Endothelial cell of umbilical vein (primary cell): ENCODE measurements around the gene NLN. TPM values are rescaled to one million over a fixed set of nuclear protein-coding genes. Genes with fewer than 3 reads are reported as not detected.

Source experiments
- BruUV-seq: library from RNA; stranded (reverse); fragments of 400-500 nt; replicated peaks from 2 replicates; lab custom pipeline; 2021; lab: Mats Ljungman, UMichigan
- CTCF ChIA-PET: fragments of 300-600, 350-600 bp; sonication (Branson Sonifier 250); formaldehyde crosslinking; loops from one replicate; lab custom pipeline; 2021; ENCODE audit warnings: antibody characterized with exemption, inconsistent platforms; lab: Charles Lee
- POLR2A ChIA-PET: fragments of 300-600, 350-600 bp; sonication (Branson Sonifier 250); formaldehyde crosslinking; loops from one replicate; lab custom pipeline; 2021; ENCODE audit warnings: antibody characterized with exemption, inconsistent platforms; lab: Charles Lee
- DNase-seq: peaks from one replicate; pipeline ENCODE4 v3.0.0-alpha.2; 2011; ENCODE audit warnings: low read depth, low spot score
- FAIRE-seq: peaks from 2 replicates; lab custom pipeline; 2011; peaks lifted over from hg19 to GRCh38; lab: Jason Lieb, UNC
- H2AFZ ChIP-seq: 2 replicates; pipeline ENCODE4 v1.6.0; 2012; ENCODE audit warnings: low read depth, low read length, control low read depth, inconsistent platforms
- H3K27ac ChIP-seq: 2 replicates; pipeline ENCODE4 v1.5.1; 2011; ENCODE audit warnings: low read depth, mild to moderate bottlenecking, control low read depth, low read length, moderate library complexity; ENCODE audit not compliant: insufficient read depth
- H3K27me3 ChIP-seq, 2 experiments: 2 replicates each; pipeline versions ENCODE4 v1.6.0 to v1.6.1; 2011; ENCODE audit warnings: low read length in 2 of 2, mixed read lengths in 1 of 2; ENCODE audit not compliant: control insufficient read depth in 2 of 2, insufficient read depth in 2 of 2
- H3K36me3 ChIP-seq, 2 experiments: 2 replicates in 1 of 2; 3 replicates in 1 of 2; pipeline ENCODE4 v1.5.1; 2011; ENCODE audit warnings: low read length in 2 of 2, mild to moderate bottlenecking in 1 of 2, moderate library complexity in 1 of 2; ENCODE audit not compliant: control insufficient read depth in 2 of 2, insufficient read depth in 2 of 2; ENCODE audit errors: extremely low read depth in 1 of 2
- H3K4me1 ChIP-seq: 3 replicates; pipeline ENCODE4 v1.5.1; 2011; ENCODE audit warnings: mild to moderate bottlenecking, low read length; ENCODE audit not compliant: control insufficient read depth, insufficient read depth; ENCODE audit errors: extremely low read depth
- H3K4me2 ChIP-seq: 2 replicates; pipeline ENCODE4 v1.6.1; 2011; ENCODE audit warnings: low read length, control low read depth, mixed read lengths; ENCODE audit not compliant: insufficient read depth
- H3K4me3 ChIP-seq, 3 experiments: fragments of 200-600 bp in 1 of 3; sonication (generic), shearing (Covaris generic) in 1 of 3; replicated peaks in 1 of 3; 2 replicates each; pipeline ENCODE4 v1.5.1; 2011 to 2016; ENCODE audit warnings: control low read depth in 3 of 3, low read length in 3 of 3, mild to moderate bottlenecking in 2 of 3, inconsistent platforms in 1 of 3, low read depth in 1 of 3, moderate library complexity in 1 of 3; ENCODE audit not compliant: insufficient read depth in 1 of 3
- H3K79me2 ChIP-seq: 2 replicates; pipeline ENCODE4 v1.6.0; 2012; ENCODE audit warnings: low read length, inconsistent platforms; ENCODE audit not compliant: control insufficient read depth, insufficient read depth
- H3K9ac ChIP-seq: replicated peaks from 2 replicates; pipeline ENCODE3; 2011; ENCODE audit warnings: low read length, control low read depth; ENCODE audit not compliant: insufficient read depth; ENCODE audit errors: extremely low read depth
- H3K9me1 ChIP-seq: replicated peaks from 3 replicates; pipeline ENCODE4 v1.6.0; 2011; ENCODE audit warnings: mild to moderate bottlenecking, low read length; ENCODE audit not compliant: control insufficient read depth, insufficient read depth; ENCODE audit errors: extremely low read depth
- H3K9me3 ChIP-seq: replicated peaks from 2 replicates; pipeline ENCODE4 v1.5.1; 2012; ENCODE audit warnings: low read length, inconsistent platforms; ENCODE audit not compliant: control insufficient read depth, insufficient read depth
- H4K20me1 ChIP-seq: replicated peaks from 2 replicates; pipeline ENCODE3; 2011; ENCODE audit warnings: mild to moderate bottlenecking, low read length; ENCODE audit not compliant: control insufficient read depth, insufficient read depth; ENCODE audit errors: extremely low read depth
- EZH2 ChIP-seq: IDR thresholded peaks from 2 replicates; pipeline ENCODE4 v1.6.1; 2012; ENCODE audit warnings: borderline replicate concordance, low read depth, mild to moderate bottlenecking, moderate library complexity, low read length, inconsistent platforms; ENCODE audit not compliant: severe bottlenecking
- FOS ChIP-seq: IDR thresholded peaks from 2 replicates; pipeline ENCODE4 v1.6.1; 2011; ENCODE audit warnings: mild to moderate bottlenecking, low read length, moderate library complexity, borderline replicate concordance; ENCODE audit not compliant: insufficient read depth
- GATA2 ChIP-seq: IDR thresholded peaks from 2 replicates; pipeline ENCODE4 v1.7.0; 2011; ENCODE audit warnings: low read depth, mild to moderate bottlenecking, moderate library complexity, mixed read lengths, low read length; ENCODE audit not compliant: insufficient read length, insufficient read depth
- JUN ChIP-seq: IDR thresholded peaks from 2 replicates; pipeline ENCODE4 v1.6.1; 2011; ENCODE audit warnings: borderline replicate concordance, low read depth; ENCODE audit not compliant: insufficient read length, insufficient read depth
- MYC ChIP-seq: IDR thresholded peaks from one replicate; pipeline ENCODE4 v1.6.1; 2011; ENCODE audit warnings: mild to moderate bottlenecking, low read depth, low read length
- POLR2A ChIP-seq: IDR thresholded peaks from 2 replicates; pipeline ENCODE4 v1.6.1; 2012; ENCODE audit warnings: low read depth, mild to moderate bottlenecking, control low read depth, low read length
- POLR2AphosphoS5 ChIP-seq: IDR thresholded peaks from 2 replicates; pipeline ENCODE4 v1.6.1; 2012; ENCODE audit warnings: low read depth, mild to moderate bottlenecking, control low read depth, low read length, moderate library complexity; ENCODE audit not compliant: insufficient read depth
- dilution Hi-C: fragments of 300-500 bp; cut with MboI; formaldehyde crosslinking; loops from one replicate; pipeline ENCODE4 v1.15.0; 2019; ENCODE audit warnings: low sequenced_read_pairs; ENCODE audit not compliant: extremely low pct_ligation_motif_present
- intact Hi-C: fragments of 100-400 bp; cut with micrococcal nuclease; formaldehyde crosslinking; loops from one replicate; pipeline ENCODE4 v1.10.0; 2022
- polyA plus RNA-seq, 4 experiments: library from polyadenylated mRNA; depleted of rRNA in 3 of 4; stranded (reverse) in 3 of 4; unstranded in 1 of 4; fragments of >200 nt; gene quantifications; 2 replicates each; pipeline versions ENCODE4 v1.2.1 to v1.2.3, GENCODE V29; 2011 to 2012; ENCODE audit warnings: missing spikeins in 1 of 4
- total RNA-seq: library from RNA; stranded (reverse); gene quantifications from 2 replicates; pipeline ENCODE4 v1.2.3, GENCODE V29; 2021
- TF ChIP-seq, protein P1 (sequence below), 2 donors: IDR thresholded peaks; 1 replicate in 1 of 2; 2 replicates in 1 of 2; pipeline ENCODE4 v1.5.1; 2011; ENCODE audit warnings: low read length in 2 of 2, mild to moderate bottlenecking in 2 of 2, moderate library complexity in 2 of 2, control low read depth in 1 of 2, inconsistent platforms in 1 of 2, low read depth in 1 of 2; ENCODE audit not compliant: insufficient read depth in 1 of 2; ENCODE audit errors: extremely low read depth in 1 of 2

The NLN gene
- total and polyA plus RNA-seq, 2 donors (not counting 3 experiments of a cell fraction or from before 2014, with no cell fraction given) = 14.2 to 63.3 TPM

DNA sequence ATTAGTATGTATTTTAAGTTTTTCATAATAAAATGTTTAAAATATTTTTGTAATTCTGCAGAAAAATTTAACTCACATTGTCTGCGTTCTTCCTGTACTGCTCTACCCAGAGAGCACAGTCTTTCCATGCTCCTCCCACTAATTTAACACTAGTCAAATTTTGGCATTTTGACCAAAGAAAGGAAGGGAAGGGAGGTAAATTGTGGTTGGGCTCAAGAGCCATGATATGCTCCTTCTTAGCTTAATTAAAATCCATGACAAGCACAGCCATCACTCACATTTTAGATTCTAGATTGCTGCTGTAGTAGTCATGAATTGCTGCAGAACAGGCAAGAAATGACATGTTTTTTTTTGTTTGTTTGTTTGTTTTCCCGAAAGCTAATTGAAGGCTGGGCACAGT lies 98.4 kb downstream of the NLN start:
- FAIRE-seq (no peak), DNase-seq (no peak)
- dilution Hi-C loops = no loop called here
- Histone ChIP-seq H3K4me2 (no peak overlapping the region), H3K9ac (no peak overlapping the region), H3K4me1 (no peaks in the 10 kb centered on the region), H3K9me3 (no peaks in the 10 kb centered on the region), H3K9me1 (no peaks in the 10 kb centered on the region), H3K27me3 (no peaks in the 10 kb centered on the region), H3K36me3 (no peaks in the 10 kb centered on the region), H3K79me2 (no peaks in the 10 kb centered on the region), H4K20me1 (no peaks in the 10 kb centered on the region), H3K27ac (no peak overlapping the region), H3K4me3 (no peak overlapping the region), H2AFZ (no peak overlapping the region)
- intact Hi-C loops = no loop called here
- no TSS peak for BruUV-seq
- ChIA-PET CTCF (interaction anchor here (1.2 to 1.5 kb wide), 3 partner anchors 9 to 26 kb away, joined by 3 to 4 read pairs (median 3); no protein-coding TSS in a partner anchor), POLR2A (no interaction called here)
- TF ChIP-seq POLR2AphosphoS5 (no peak), FOS (no peak), GATA2 (no peak), JUN (no peak), MYC (no peak), POLR2A (no peak), EZH2 (no peak)
- TF ChIP-seq, protein P1, sequence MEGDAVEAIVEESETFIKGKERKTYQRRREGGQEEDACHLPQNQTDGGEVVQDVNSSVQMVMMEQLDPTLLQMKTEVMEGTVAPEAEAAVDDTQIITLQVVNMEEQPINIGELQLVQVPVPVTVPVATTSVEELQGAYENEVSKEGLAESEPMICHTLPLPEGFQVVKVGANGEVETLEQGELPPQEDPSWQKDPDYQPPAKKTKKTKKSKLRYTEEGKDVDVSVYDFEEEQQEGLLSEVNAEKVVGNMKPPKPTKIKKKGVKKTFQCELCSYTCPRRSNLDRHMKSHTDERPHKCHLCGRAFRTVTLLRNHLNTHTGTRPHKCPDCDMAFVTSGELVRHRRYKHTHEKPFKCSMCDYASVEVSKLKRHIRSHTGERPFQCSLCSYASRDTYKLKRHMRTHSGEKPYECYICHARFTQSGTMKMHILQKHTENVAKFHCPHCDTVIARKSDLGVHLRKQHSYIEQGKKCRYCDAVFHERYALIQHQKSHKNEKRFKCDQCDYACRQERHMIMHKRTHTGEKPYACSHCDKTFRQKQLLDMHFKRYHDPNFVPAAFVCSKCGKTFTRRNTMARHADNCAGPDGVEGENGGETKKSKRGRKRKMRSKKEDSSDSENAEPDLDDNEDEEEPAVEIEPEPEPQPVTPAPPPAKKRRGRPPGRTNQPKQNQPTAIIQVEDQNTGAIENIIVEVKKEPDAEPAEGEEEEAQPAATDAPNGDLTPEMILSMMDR (IDR thresholded peaks at IDR 0.05; ENCODE audit: extremely low read depth in 1 of 2, insufficient read depth in 1 of 2, low read depth in 1 of 2, low read length in 2 of 2) = no peak
